ENCODE results near the gene BDH1.

DNA sequence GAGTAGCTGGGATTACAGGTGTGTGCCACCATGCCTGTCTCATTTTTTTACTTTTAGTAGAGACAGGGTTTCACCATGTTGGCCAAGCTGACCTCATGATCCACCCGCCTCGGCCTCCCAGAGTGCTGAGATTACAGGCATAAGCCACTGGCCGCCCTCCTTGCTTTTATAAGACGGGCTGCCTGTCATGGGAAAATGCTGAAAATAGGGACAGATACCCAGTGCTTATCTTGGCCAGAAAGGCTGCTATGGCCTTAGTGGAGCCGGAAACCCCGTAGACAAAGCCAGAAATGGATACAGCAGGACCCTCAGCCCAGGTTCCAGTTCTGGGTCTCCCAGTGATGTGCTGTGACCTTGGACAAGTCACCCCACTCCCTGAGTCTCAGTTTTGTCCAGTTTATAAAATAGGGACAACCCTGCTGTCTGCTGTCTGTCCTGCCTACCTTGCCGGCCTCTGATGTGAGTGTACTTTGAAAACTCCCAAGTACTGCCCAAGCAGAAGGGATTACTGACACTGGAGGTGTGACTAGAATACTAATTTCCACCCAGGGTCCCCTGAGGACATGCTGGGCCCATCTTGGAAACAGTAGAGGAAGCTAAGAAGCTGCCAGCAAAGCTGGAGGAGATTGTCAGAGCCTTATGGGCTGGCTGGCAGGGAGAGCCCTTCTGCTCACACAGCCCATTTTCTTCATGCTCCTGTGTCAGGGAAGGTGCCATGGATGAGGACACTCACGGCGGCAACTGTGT, 59.6 kb downstream of the BDH1 start:
- TF ChIP-seq EZH2 (IDR thresholded peaks at IDR 0.05; ENCODE audit: insufficient read depth, low read length): no peak
- TF ChIP-seq, protein P1, sequence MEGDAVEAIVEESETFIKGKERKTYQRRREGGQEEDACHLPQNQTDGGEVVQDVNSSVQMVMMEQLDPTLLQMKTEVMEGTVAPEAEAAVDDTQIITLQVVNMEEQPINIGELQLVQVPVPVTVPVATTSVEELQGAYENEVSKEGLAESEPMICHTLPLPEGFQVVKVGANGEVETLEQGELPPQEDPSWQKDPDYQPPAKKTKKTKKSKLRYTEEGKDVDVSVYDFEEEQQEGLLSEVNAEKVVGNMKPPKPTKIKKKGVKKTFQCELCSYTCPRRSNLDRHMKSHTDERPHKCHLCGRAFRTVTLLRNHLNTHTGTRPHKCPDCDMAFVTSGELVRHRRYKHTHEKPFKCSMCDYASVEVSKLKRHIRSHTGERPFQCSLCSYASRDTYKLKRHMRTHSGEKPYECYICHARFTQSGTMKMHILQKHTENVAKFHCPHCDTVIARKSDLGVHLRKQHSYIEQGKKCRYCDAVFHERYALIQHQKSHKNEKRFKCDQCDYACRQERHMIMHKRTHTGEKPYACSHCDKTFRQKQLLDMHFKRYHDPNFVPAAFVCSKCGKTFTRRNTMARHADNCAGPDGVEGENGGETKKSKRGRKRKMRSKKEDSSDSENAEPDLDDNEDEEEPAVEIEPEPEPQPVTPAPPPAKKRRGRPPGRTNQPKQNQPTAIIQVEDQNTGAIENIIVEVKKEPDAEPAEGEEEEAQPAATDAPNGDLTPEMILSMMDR (IDR thresholded peaks at IDR 0.05; ENCODE audit: insufficient read depth, low read depth, low read length): no peak

All from astrocyte (in vitro differentiated cells and primary cell).